Ammon's horn (tissue), 1 donor: Measurements from ENCODE around the gene GEMIN8.

Source experiments
- DNase-seq: peaks from one replicate; pipeline ENCODE4 v3.0.0-alpha.2; 2016; ENCODE audit warnings: low spot score

Gene GEMIN8

GRCh38 chrX:14015941-14016340 is 13.8 kb downstream of the GEMIN8 start:
- no peak for DNase-seq

DNA sequence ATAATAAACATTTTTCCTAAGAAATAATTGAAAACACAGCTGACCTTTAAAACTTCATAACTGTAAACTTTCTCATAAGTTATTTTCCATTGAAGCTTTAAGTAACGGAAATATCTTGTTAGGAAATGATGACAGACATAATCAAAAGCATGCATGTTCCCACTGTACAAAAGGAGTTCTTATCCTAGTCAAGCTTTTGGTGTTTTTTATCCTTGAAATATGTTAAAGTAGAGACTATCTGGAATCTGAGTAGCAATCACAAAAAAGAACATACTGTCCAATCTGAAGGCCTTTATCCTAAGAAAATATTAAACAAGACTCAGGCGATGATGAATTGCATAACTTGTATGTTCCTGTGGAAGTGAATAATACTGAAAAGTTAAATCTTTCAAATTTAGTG is 14.4 kb downstream of the GEMIN8 start:
- no peak for DNase-seq

GRCh38 chrX:14014526-14014925 is 15.2 kb downstream of the GEMIN8 start:
- no peak for DNase-seq

DNA sequence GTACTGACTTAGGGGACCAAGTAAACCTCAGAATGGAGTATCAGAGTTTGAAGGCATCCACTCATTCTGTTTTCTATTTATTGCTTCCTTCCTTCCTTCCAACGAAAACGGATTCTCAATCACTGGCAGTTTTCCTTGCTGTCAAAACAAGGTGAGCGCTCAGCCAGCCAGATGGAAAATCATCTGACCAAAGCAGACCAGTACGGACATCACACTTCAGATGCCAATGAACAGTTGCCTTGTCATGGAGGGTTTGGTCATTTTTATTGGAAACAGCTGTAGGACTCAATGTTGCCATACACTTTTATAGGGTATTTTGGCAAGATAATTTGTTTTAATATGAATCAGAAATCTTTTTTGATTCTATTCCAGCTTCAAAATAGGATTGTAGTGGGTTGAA is 16.6 kb downstream of the GEMIN8 start:
- DNase-seq: no peak

- no peak for DNase-seq
Measured at GRCh38 chrX:14010566-14010965, 19.1 kb downstream of the GEMIN8 start.

- DNase-seq: no peak
Measured at GRCh38 chrX:14006540-14006939, 23.2 kb downstream of the GEMIN8 start.

GRCh38 chrX:14003876-14004425 is 25.7 kb downstream of the GEMIN8 start:
- no peak for DNase-seq

DNA sequence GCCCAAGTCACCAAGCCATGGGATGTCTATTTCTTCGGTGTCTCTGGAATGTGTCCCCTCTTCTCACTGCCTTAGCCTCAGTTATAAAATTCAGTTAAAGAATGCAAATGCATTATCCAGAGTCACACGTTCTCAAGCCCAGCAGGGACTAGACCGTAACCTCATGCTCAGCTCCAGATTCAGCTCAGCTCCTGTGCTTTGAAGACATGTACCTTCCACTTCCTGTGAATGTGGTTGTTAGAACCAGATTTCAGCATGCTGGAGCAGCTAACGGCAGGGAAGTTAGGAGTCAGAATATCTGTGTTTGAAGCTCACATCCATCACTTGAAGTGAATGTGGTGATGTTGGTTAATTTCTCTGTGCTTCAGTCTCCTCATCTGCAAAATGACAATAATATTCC is 26.7 kb downstream of the GEMIN8 start:
- no peak for DNase-seq

DNA sequence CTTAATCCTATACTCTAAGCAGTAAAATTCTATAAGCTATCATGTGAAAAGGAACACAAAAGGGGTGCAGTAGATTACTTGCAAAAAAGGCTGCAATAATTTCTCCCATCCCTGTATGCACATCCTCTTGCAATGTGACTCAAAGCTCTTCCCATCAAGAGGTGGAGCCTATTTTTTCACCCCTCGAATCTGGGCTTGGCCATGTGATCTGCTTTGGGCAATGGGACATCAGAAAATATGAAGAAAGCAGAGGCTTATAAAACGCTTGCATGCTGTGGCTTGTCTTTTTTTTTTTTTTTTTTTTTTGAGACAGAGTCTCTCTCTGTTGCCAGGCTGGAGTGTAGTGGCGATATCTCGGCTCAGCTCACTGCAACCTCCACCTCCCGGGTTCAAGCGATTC is 33.0 kb downstream of the GEMIN8 start:
- DNase-seq: peak; percentile 61

GRCh38 chrX:13994536-13995080 is 35.1 kb downstream of the GEMIN8 start:
- DNase-seq: no peak

DNA sequence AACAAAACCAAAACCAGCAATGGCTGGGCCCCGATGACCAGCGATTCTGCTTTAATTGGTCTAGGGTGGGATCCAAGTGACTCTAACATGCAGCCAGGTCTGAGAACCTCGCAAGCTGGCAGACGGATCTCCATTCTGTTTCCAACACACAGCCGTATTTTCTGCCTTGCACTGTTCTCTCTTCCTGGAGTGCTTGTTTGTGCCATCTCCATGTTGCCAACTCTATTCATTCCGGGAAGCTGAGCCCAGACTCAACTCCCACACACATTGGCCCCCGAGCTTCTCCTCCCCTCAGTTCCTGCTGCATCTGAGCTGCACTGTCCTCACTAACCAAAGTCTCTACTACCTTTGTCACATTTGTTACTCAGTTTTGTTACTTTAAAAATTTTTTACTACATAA is 35.6 kb downstream of the GEMIN8 start:
- peak; percentile 88 for DNase-seq

- peak; percentile 64 for DNase-seq
Measured at GRCh38 chrX:13990126-13990800, 39.4 kb downstream of the GEMIN8 start.

- no peak for DNase-seq
Measured at GRCh38 chrX:13985697-13986435, 43.8 kb downstream of the GEMIN8 start.

DNA sequence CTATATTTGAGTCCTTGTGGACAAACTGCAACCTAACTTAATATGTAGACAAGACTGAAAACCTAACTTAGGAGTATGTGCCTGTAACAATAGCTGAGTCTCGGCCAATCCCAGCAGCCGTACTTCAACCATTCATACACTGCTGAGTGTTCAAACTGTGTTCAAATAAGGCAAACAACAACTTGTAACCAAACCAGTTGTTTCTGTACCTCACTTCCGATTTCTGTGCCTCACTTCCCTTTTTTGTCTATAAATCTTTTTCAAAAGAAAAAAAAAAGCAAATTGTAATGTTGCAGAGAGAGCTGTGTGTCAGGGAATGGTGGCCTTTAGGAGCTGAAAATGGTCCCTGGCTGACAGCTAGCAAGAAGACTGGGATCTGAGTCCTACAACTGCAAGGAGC is 46.0 kb downstream of the GEMIN8 start:
- DNase-seq: no peak

DNA sequence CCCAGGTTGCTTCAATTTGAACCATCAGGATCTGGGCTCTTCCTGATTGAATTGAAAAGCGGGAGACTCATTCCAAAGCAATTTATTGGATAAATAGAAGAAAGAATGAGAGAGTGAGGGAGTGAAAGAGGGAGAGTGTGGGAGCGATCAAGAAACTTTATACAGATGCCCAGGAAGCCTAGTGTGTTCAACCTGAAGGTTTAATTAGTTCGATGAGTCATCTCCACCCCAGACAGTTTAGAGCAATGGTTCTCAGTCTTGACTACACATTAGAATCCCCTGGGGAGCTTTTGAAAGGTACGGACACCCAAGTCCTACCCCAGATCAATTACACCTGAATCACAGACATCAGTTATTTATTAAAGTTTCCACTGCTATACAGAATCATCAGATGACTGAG is 61.5 kb downstream of the GEMIN8 start:
- DNase-seq: no peak

DNA sequence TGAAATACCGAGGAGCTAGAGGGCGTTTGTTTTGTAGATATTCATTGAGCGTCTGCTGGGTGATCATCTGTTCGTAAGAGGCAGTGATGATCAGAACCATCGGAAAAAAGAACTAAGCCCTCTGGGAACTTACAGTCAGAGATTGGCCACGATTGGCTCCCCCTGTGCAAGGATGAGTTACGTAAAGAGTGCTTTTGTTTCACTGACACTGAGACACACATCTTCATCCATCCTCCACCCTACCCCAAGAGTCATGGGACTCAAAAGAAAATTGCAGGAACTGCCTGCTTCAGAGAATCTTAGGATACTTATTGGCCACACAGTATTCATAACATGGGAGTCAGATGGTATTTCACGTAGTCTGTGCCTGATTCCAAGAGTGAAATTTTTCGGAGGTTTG is 62.1 kb downstream of the GEMIN8 start:
- DNase-seq: no peak

- DNase-seq: no peak
Measured at GRCh38 chrX:13966793-13967125, 62.9 kb downstream of the GEMIN8 start.

DNA sequence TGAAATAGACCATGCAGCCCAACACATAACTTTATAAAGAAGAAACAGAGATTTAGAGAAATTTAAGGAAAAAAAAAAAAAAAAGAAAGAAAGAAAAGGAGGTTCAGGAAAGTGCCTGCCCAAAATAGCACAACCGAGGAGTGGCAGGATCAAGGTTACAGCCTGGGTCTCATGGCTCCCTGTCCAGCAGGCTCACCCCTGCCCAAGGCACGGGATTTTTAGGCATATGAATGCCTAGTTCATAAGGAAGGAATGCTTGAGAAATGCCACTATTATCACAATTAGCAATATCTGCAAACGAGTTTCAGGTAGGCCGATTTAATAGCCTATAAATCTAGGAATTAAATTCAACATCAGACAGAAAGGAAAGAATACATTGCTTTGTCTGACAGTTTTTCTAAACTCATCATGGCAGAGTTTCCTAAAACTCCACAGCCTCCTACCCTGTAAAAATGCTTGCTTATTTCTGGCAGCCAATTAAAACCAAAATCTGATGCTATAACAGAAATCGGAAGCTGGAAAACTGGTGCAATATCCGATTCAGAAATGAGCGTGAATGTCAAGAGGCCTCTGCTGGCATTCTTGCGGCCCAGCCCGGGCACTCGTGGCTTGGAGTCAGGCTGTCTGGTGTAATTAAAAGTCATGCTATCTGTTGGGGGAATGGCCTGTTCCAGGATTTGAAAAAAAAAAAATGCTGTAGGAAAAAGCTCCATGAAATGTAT is 63.5 kb downstream of the GEMIN8 start:
- DNase-seq: no peak

- DNase-seq: peak; percentile 68
Measured at GRCh38 chrX:13965531-13965930, 64.2 kb downstream of the GEMIN8 start.

GRCh38 chrX:13956998-13957397 is 72.7 kb downstream of the GEMIN8 start:
- peak; percentile 12 for DNase-seq
